GM18505 (cell line): ENCODE results near the gene CUEDC2.

Experiments
- ATAC-seq: cut with Tn5 transposase; IDR thresholded peaks from one replicate; pipeline ENCODE4 v1.9.1; 2021; ENCODE audit not compliant: unreplicated experiment
- POLR2A ChIP-seq: IDR thresholded peaks from 4 replicates; pipeline ENCODE4 v1.6.1; 2011; ENCODE audit warnings: borderline replicate concordance; ENCODE audit not compliant: insufficient read depth, insufficient read length; ENCODE audit errors: extremely low read depth

The CUEDC2 gene

DNA sequence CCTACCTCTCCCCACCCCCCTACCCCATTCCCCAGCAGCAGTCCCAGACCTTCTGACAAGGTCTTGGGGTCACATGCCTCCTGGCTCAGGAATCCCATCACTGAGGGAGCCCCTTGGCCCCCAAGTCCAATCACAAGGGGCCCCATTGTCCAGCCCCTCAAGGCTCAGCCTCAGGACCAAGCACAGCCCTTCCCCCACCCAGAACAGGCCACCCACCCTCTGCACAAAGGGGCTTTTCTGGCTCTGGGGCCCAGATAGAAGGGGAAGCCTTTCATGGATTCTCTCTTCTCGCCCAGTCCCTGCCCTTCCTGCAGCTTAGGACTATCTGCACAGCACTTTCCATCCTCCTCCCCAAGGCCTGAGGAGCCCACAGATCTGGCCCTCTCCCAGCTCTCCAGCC lies 6.9 kb downstream of the CUEDC2 start:
- no peak for TF ChIP-seq POLR2A
- ATAC-seq: no peak

DNA sequence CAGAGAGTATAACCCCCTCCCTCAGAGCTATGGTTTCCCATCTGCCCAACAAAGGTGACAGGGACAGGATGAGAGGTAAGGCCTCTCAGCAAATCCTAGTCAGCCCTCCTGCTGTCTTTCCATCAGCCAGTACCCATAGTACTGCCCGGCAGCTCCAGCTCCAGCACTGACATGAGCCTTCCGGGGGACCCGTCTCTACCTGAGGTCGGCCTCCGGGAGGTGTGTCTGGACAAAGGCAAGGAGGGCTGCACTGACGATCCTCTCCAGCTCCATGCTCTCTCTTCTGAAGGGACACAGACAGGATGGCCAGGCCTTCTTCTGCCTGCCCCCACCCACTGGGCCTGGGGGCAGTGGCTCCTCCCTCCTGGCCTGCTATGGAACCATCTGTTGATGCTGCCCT lies 7.5 kb downstream of the CUEDC2 start:
- no peak for TF ChIP-seq POLR2A
- no peak for ATAC-seq

DNA sequence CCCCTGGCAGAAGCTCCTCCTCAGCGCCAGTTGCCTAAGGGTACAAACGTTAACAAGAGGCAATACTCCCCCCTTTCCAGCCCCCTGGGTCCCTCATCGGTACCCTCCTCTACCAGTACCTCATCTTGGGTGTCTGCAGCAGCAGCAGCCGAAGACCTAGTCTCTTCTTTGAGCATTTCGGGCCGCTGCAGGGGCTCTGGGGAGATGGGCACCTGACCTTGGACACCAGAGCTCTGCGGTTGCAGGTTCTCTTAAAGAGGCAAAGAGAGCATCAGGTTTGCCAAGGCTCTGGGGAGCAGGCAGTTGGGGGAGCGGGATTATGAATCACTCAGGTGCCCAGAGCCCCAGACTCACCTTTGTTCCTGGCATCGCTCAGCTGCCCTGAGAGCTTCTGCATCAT lies 8.2 kb downstream of the CUEDC2 start:
- TF ChIP-seq POLR2A: no peak
- ATAC-seq: no peak

DNA sequence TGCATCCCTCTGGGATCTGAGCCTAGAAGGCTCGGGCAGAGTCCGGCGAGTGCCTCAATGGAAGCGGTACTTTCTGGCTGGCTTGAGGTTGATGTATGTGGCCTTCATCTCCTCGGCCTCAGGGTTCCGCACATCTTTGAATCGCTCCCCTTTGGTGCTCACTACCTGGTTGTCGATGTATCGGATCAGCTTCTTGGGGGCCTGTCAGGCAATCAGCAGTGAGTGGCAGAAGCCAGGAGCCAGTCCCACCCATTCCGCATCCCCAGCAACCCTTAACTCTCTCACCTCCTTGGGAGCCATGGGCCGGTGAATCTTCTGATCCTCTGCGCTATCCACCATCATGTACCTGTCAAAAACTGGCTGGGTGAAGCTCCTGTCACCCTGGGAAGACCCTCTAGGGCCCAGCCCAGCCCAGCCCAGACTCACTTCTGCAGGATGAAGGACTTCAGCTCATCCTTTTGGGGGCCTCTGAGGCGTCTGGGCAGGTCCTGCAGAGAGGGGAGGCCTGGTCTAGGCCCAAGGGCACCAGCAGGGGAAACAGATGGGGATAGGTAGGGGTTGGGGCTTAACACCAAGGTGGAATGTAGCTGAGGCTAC lies 8.9 kb downstream of the CUEDC2 start:
- no peak for ATAC-seq
- TF ChIP-seq POLR2A: no peak

DNA sequence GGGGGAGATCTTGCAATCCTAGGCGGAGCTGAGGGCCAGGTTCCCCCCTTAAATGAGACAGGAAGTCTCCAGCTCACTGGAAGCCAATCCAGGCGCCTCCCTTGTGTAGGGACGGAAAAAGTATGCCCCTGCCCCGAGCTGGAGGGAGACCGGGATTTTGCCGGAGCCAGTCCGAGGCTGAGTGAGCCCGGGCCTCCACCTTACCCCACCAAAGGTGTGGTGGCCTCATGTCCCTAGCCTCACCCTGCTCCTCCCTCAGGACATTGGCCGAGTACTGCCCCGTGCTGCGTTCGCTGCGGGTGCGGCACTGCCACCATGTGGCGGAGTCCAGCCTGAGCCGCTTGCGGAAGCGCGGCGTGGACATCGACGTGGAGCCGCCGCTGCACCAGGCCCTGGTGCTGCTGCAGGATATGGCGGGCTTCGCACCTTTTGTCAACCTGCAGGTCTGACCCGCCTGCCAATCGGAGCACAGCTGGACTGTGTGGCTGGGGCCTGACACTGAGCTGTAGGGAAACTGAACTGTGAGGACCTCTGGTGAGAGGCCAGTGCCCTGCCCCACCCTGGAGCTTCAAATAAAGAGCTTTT lies 9.7 kb downstream of the CUEDC2 start:
- no peak for ATAC-seq
- TF ChIP-seq POLR2A: no peak

DNA sequence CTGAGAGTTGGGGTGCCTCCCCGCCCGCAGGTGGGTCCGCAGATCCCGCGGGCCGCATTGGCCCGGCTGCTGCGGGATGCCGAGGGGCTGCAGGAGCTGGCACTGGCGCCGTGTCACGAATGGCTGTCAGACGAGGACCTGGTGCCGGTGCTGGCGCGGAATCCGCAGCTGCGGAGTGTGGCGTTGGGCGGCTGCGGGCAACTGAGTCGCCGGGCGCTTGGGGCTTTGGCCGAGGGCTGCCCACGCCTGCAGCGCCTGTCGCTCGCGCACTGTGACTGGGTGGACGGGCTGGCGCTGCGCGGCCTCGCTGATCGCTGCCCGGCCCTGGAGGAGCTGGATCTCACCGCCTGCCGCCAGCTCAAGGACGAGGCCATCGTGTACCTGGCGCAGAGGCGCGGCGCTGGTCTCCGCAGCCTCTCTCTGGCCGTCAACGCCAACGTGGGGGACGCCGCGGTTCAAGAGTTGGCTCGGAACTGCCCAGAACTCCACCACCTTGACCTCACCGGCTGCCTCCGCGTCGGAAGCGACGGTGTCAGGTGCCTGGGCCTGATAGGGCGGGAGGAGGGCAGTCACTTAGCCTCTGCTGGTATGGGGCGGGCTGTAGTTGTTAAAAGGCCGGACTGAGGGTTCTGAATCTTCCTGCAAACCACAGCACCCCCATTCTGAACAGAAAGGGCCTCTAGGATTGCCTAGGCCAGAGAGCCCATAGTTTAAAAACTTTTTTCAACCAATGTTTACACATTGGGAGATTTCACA lies 10.4 kb downstream of the CUEDC2 start:
- peak; percentile 38 for TF ChIP-seq POLR2A
- peak; percentile 5 for ATAC-seq

DNA sequence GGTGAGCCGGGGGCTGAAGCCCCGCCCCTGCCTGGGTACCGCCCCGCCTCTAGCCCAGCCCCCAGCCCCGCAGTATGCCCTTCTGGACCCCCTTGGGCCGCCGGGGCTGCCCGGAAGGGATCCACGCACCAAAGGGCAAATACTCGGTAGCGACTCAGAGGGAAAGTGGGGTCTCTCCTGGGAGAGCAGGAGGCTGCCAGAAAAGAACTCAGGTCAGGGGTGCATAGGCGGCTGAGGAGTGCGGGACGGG lies 10.9 kb downstream of the CUEDC2 start:
- TF ChIP-seq POLR2A: no peak
- ATAC-seq: no peak

DNA sequence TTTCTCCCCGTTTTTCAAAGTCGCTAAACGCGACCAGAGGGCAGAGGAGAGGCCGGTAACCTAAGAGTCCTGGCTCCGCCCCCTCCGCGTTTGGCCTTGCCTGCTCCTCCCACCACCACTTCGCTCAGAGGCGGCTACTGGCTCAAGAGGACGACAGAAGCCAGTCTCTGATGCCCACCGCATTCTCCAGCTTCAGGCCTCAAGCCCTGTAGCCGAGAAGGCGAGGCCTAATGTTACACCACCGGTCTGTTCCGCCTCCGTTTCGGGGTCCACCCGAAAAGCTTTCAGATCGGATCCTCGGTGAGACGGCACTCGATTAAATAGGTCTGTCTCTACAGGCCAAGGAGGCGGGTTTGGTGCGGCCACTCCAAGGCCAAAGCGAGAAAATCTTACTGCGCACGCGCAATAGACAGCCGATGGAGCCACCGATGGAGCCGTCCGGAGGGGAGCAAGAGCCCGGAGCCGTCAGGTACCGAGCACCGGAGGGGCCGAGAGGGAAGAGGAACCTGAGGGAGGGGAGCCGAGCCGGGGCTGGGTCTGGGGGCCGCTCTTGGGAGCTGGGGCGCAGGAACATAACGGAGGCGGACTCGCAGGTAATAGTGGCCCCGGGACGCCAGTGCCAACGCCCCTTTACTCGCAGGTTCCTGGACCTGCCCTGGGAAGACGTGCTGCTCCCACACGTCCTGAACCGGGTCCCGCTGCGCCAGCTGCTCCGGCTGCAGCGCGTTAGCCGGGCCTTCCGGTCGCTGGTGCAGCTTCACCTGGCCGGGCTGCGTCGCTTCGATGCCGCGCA lies 11.5 kb downstream of the CUEDC2 start, which contains the start of gene FBXL15:
FBXL15 (plus strand) TSS at position 123 of the 793 bp plus-strand sequence; CDS start at position 417, 294 bp downstream.
- peak; percentile 61 for ATAC-seq
- TF ChIP-seq POLR2A: peak; percentile 71

DNA sequence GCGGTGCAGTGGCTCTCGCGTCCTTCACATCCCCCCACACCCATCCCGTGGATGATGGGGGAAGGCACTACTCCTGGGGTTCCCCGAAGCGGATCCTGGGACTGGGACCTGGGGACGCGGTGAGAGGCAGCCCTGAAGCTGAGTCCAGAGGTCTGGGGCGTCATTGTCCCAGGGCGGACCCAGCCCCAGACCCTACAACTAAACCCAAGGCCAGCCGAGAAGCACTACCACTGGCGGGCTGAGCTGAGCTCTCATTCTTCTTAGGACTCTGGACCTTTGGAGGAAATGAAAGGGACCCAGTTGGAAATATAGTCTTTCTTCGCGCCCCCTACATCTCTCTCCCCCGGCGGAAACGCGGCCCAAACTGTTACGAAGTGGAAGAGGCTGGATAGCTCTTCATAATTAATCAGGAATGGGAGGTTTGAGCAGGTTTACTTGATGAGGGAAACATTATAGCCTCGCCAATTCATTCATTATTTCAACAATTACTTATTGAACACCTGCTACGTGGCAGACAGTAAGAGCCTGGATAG lies 12.1 kb downstream of the CUEDC2 start:
- TF ChIP-seq POLR2A: no peak
- no peak for ATAC-seq

DNA sequence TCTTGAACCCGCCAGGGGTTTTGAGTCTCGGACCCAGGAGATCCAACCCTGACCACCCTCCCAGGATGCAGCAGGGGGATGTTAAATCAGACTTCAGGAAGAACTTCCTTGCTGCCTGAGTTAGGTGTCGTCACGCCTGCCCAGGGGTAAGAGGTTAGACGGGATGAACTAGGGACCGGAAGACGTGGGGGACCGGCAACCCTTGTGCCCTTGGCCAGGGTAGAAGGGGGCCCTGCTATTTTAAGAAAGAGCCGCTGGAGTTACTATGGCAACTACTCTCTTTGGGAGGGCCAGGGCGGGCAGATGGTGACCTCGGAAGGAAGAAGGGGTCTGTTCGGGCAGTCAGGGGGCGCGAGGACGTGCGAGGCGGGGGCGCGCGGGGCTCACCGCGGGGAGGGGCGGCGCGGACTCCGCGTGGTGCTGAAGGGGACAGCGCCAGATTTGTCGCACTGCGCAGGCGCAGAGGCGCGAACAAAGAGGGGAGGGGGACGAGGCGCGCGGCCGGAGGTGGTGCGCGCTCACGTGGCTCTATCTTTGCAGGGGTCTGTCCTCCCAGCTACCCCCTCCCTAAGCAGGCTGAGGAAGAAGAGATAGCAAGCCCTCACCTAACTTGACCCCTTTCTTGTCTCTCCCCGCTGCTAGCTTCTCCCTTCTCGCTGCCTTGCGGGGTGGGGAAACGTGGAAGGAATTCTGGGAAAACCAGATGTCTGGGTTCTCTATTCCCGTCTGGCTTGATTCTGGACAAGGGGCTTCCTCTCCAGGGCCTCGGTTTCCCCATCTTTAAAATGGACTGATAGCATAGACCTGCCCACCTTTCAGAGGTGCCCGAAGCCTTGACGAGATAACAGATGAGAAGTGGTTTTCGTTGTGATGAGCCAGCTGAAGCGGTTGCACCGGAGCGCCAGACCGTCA lies 12.8 kb downstream of the CUEDC2 start:
- ATAC-seq: no peak
- TF ChIP-seq POLR2A: no peak

DNA sequence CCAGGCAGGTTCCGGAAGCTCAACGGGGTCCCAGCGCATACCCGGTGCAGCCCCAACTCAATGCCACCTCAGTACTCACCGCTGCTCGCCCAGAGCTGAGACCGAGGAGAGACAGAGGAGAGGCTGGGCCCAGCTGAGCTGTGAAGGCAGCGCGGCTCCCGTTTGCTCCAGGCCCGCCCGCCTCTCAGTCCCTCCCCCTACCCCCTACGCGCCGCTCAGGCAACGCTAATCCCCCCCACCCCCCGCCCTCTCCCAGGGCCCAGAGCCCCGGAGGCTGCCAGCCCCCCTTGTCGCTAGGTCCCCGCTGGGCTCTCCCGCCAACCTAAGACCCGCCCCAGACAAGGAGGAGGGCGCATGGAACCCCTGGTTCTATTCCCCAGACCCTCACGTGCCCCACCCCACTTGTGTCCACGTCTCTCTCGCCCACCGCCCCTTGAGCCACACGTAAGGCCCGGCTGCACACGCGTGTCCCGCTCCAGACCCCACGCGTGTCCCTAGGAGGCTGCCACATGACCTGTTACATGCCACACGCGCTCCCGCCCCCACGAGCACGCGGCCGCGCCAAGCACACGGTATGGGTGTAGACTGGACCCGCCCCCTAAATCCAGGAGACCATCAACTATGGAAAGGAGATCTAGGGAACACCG lies 13.6 kb downstream of the CUEDC2 start, which contains the start of gene PSD:
PSD (minus strand) TSS at position 164 of the 647 bp plus-strand sequence. CDS start 1,747 bp downstream, outside the sequence.
- ATAC-seq: no peak
- TF ChIP-seq POLR2A: no peak

DNA sequence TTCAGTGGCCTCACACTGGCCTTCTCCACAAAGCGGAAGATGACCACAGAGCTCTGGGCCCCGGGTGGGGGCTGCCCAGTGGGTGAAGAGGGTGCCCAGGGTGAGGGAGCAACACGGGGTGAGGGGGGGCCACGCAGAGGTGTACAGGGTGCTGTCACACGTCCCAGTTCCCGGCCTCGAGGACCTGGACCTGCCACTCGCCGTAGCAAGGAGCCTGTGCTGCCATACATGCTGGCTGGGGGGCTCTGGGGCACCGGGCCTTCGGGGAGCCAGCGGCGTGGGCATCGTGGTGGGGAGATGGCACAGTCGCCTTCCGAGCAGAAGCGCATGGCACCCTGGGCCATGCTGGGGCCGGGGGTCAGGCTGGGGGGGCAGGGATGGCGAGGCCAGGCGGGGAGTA lies 15.7 kb downstream of the CUEDC2 start:
- TF ChIP-seq POLR2A: no peak
- no peak for ATAC-seq
